ENCODE data around the gene PHLDA2. TPM values are rescaled to one million over a fixed set of nuclear protein-coding genes. Genes with fewer than 3 reads are reported as not detected.

PHLDA2 gene
- total and polyA plus RNA-seq, 4 donors: 0.60 to 49.2 (median 23.0) TPM

GRCh38 chr11:2881981-2882375 lies 47.2 kb downstream of the PHLDA2 start:
- no peaks in the 10 kb centered on the region for H3K27me3 ChIP-seq (ENCODE audit: control insufficient read depth in 3 of 3, insufficient read depth in 3 of 3, low read length in 2 of 3)

GRCh38 chr11:2881076-2881980 lies 47.9 kb downstream of the PHLDA2 start:
- DNase-seq: no peak
- Histone ChIP-seq H3K9me3 (ENCODE audit: control insufficient read depth in 4 of 4, insufficient read depth in 3 of 4, low read length in 3 of 4) (peaks cover 0 to 6% (median 0%) of the 10 kb centered on the region in 4 donors), H3K4me1 (ENCODE audit: control insufficient read depth in 5 of 5, insufficient read depth in 5 of 5, low read length in 5 of 5) (peaks cover 0 to 40% (median 14%) of the 10 kb centered on the region in 5 donors), H3K4me3 (no peak overlapping the region), H3K27ac (ENCODE audit: low read depth in 1 of 2, low read length in 1 of 2) (no peak overlapping the region), H3K36me3 (ENCODE audit: control insufficient read depth in 4 of 4, insufficient read depth in 4 of 4, low read length in 4 of 4) (peaks cover 0 to 17% (median 4%) of the 10 kb centered on the region in 4 donors), H3K27me3 (ENCODE audit: control insufficient read depth in 3 of 3, insufficient read depth in 3 of 3, low read length in 2 of 3) (no peaks in the 10 kb centered on the region), H3K9ac (ENCODE audit: insufficient read depth in 1 of 2, low read length in 2 of 2) (no peak overlapping the region)
- 88 to 92% methylated on average over 19 of the region's 19 CpGs for WGBS, 2 donors
- TF ChIP-seq CTCF (IDR thresholded peaks at IDR 0.05; ENCODE audit: control extremely low read depth, extremely low read depth): no peak
- ATAC-seq (ENCODE audit: insufficient read depth, low FRiP score): no peak

More at GRCh38 chr11:2881981-2882375, 47.2 kb downstream of the PHLDA2 start:
- Histone ChIP-seq H3K9ac (ENCODE audit: insufficient read depth in 1 of 2, low read length in 2 of 2) (no peak overlapping the region), H3K36me3 (ENCODE audit: control insufficient read depth in 4 of 4, insufficient read depth in 4 of 4, low read length in 4 of 4) (peaks cover 0 to 17% (median 4%) of the 10 kb centered on the region in 4 donors), H3K4me1 (ENCODE audit: control insufficient read depth in 5 of 5, insufficient read depth in 5 of 5, low read length in 5 of 5) (peaks cover 0 to 46% (median 14%) of the 10 kb centered on the region in 5 donors), H3K4me3 (no peak overlapping the region), H3K9me3 (ENCODE audit: control insufficient read depth in 4 of 4, insufficient read depth in 3 of 4, low read length in 3 of 4) (peaks cover 0 to 3% (median 0%) of the 10 kb centered on the region in 4 donors), H3K27ac (ENCODE audit: low read depth in 1 of 2, low read length in 1 of 2) (no peak overlapping the region)
- no peak for TF ChIP-seq CTCF (IDR thresholded peaks at IDR 0.05; ENCODE audit: control extremely low read depth, extremely low read depth)
- ATAC-seq (ENCODE audit: insufficient read depth, low FRiP score): no peak
- DNase-seq: no peak
- WGBS, 2 donors: 68 to 71% methylated on average over 12 of the region's 12 CpGs

GRCh38 chr11:2880646-2881045 lies 48.6 kb downstream of the PHLDA2 start:
- H3K9ac ChIP-seq (ENCODE audit: insufficient read depth in 1 of 2, low read length in 2 of 2): no peak overlapping the region
- H3K9me3 ChIP-seq (ENCODE audit: control insufficient read depth in 4 of 4, insufficient read depth in 3 of 4, low read length in 3 of 4): peaks cover 0 to 6% (median 0%) of the 10 kb centered on the region in 4 donors
- no peak for ATAC-seq (ENCODE audit: insufficient read depth, low FRiP score)
- peaks cover 0 to 38% (median 14%) of the 10 kb centered on the region in 5 donors for H3K4me1 ChIP-seq (ENCODE audit: control insufficient read depth in 5 of 5, insufficient read depth in 5 of 5, low read length in 5 of 5)
- no peak overlapping the region for H3K27ac ChIP-seq (ENCODE audit: low read depth in 1 of 2, low read length in 1 of 2)
- no peak overlapping the region for H3K4me3 ChIP-seq
- DNase-seq: no peak
- no peaks in the 10 kb centered on the region for H3K27me3 ChIP-seq (ENCODE audit: control insufficient read depth in 3 of 3, insufficient read depth in 3 of 3, low read length in 2 of 3)
- H3K36me3 ChIP-seq (ENCODE audit: control insufficient read depth in 4 of 4, insufficient read depth in 4 of 4, low read length in 4 of 4): peaks cover 0 to 17% (median 4%) of the 10 kb centered on the region in 4 donors
- no peak for TF ChIP-seq CTCF (IDR thresholded peaks at IDR 0.05; ENCODE audit: control extremely low read depth, extremely low read depth)
- WGBS, 2 donors: 87 to 88% methylated on average over 7 of the region's 7 CpGs

Measured in lung (tissue), 12 donors.